Measurements from ENCODE around the gene ZBTB7C. TPM values are rescaled to one million over a fixed set of nuclear protein-coding genes. Genes with fewer than 3 reads are reported as not detected.

ZBTB7C gene
- total RNA-seq, 1 experiment from 2014 or later = 0.32 TPM

GRCh38 chr18:48084041-48084757 is 325.0 kb downstream of the ZBTB7C start:
- no TSS peak for BruUV-seq (replicated peaks)
- Histone ChIP-seq H3K27me3 (replicated peaks; ENCODE audit: insufficient read depth, low read depth, low read length, poor library complexity) (no peaks in the 10 kb centered on the region), H3K9me3 (ENCODE audit: low read depth, low read length, poor library complexity, severe bottlenecking) (no peaks in the 10 kb centered on the region), H3K4me1 (ENCODE audit: insufficient read depth, low read length, poor library complexity, severe bottlenecking) (no peaks in the 10 kb centered on the region), H3K36me3 (ENCODE audit: insufficient read depth, low read length, poor library complexity, severe bottlenecking) (no peaks in the 10 kb centered on the region), H3K27ac (ENCODE audit: low read depth, low read length, poor library complexity, severe bottlenecking) (no peak overlapping the region), H3K4me3 (ENCODE audit: low read depth, low read length, poor library complexity, severe bottlenecking) (no peak overlapping the region)
- CTCF ChIA-PET = no interaction called here
- TF ChIP-seq CTCF (conservative IDR thresholded peaks at IDR 0.05; ENCODE audit: low read depth, low read length) = no peak
- TF ChIP-seq EZH2 (IDR thresholded peaks at IDR 0.05; ENCODE audit: borderline replicate concordance, low read depth, low read length, poor library complexity, severe bottlenecking) = no peak
- POLR2A ChIA-PET (ENCODE audit: low non-redundant PET) = no interaction called here
- intact Hi-C loops (cut with micrococcal nuclease; ENCODE audit: unreplicated experiment) = no loop called here
- DNase-seq (ENCODE audit: low spot score) = no peak

GRCh38 chr18:48080546-48080945 is 328.6 kb downstream of the ZBTB7C start:
- no peak for TF ChIP-seq EZH2 (IDR thresholded peaks at IDR 0.05; ENCODE audit: borderline replicate concordance, low read depth, low read length, poor library complexity, severe bottlenecking)
- TF ChIP-seq CTCF (conservative IDR thresholded peaks at IDR 0.05; ENCODE audit: low read depth, low read length) = no peak
- BruUV-seq (replicated peaks) = no TSS peak
- ChIA-PET POLR2A (ENCODE audit: low non-redundant PET) (no interaction called here), CTCF (no interaction called here)
- Histone ChIP-seq H3K9me3 (ENCODE audit: low read depth, low read length, poor library complexity, severe bottlenecking) (no peaks in the 10 kb centered on the region), H3K27me3 (replicated peaks; ENCODE audit: insufficient read depth, low read depth, low read length, poor library complexity) (no peaks in the 10 kb centered on the region), H3K4me3 (ENCODE audit: low read depth, low read length, poor library complexity, severe bottlenecking) (no peak overlapping the region), H3K4me1 (ENCODE audit: insufficient read depth, low read length, poor library complexity, severe bottlenecking) (no peaks in the 10 kb centered on the region), H3K27ac (ENCODE audit: low read depth, low read length, poor library complexity, severe bottlenecking) (no peak overlapping the region), H3K36me3 (ENCODE audit: insufficient read depth, low read length, poor library complexity, severe bottlenecking) (no peaks in the 10 kb centered on the region)
- intact Hi-C loops (cut with micrococcal nuclease; ENCODE audit: unreplicated experiment) = no loop called here
- no peak for DNase-seq (ENCODE audit: low spot score)

GRCh38 chr18:48079885-48080284 is 329.3 kb downstream of the ZBTB7C start:
- no peak for DNase-seq (ENCODE audit: low spot score)
- H3K9me3 ChIP-seq (ENCODE audit: low read depth, low read length, poor library complexity, severe bottlenecking) = no peaks in the 10 kb centered on the region
- BruUV-seq (replicated peaks) = no TSS peak
- no peak overlapping the region for H3K27ac ChIP-seq (ENCODE audit: low read depth, low read length, poor library complexity, severe bottlenecking)
- no peaks in the 10 kb centered on the region for H3K36me3 ChIP-seq (ENCODE audit: insufficient read depth, low read length, poor library complexity, severe bottlenecking)
- intact Hi-C loops (cut with micrococcal nuclease; ENCODE audit: unreplicated experiment) = no loop called here
- H3K27me3 ChIP-seq (replicated peaks; ENCODE audit: insufficient read depth, low read depth, low read length, poor library complexity) = no peaks in the 10 kb centered on the region
- CTCF ChIA-PET = no interaction called here
- no peaks in the 10 kb centered on the region for H3K4me1 ChIP-seq (ENCODE audit: insufficient read depth, low read length, poor library complexity, severe bottlenecking)
- TF ChIP-seq CTCF (conservative IDR thresholded peaks at IDR 0.05; ENCODE audit: low read depth, low read length) (no peak), EZH2 (IDR thresholded peaks at IDR 0.05; ENCODE audit: borderline replicate concordance, low read depth, low read length, poor library complexity, severe bottlenecking) (no peak)
- POLR2A ChIA-PET (ENCODE audit: low non-redundant PET) = no interaction called here
- H3K4me3 ChIP-seq (ENCODE audit: low read depth, low read length, poor library complexity, severe bottlenecking) = no peak overlapping the region
